ENCODE results near the gene MGST2.

The MGST2 gene

DNA sequence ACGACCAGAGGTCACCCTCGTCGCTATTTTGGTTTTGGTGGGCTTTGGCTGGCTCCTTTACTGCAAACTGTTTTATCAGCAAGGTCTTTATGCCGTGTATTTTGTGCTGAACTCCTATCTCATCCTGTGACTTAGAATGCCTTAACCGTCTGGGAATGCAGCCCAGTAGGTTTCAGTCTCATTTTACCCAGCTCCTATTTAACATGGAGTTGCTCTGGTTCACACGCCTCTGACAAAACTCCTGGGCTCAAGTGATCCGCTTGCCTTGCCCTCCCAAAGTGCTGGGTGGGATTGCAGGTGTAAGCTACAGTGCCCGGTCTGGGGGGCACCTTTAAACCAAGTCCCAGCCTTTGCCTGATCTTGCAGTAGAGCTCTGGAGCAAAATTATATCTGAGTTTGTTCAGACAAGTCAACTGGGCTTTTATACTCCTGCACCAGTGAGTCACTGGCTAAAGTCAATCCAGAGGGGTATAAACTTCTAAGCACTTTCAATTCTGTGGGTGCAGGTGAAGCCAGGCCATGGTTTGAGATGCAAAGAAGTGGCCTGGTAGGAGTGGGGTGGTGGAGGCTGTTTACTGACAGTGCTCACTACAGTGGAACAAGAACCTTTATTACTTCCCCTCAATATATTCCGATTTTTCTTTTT, 50.2 kb downstream of the MGST2 start:
- Histone ChIP-seq H3K9me3 (no peaks in the 10 kb centered on the region), H3K27ac (no peak overlapping the region), H3K4me1 (ENCODE audit: control insufficient read depth in 1 of 2, insufficient read depth in 1 of 2, low read depth in 1 of 2, low read length in 1 of 2) (no peaks in the 10 kb centered on the region), H3K36me3 (peaks cover 21% of the 10 kb centered on the region), H3K27me3 (no peaks in the 10 kb centered on the region), H3K4me3 (ENCODE audit: low read depth in 1 of 2, low read length in 1 of 2) (no peak overlapping the region)
- TF ChIP-seq, protein P1, sequence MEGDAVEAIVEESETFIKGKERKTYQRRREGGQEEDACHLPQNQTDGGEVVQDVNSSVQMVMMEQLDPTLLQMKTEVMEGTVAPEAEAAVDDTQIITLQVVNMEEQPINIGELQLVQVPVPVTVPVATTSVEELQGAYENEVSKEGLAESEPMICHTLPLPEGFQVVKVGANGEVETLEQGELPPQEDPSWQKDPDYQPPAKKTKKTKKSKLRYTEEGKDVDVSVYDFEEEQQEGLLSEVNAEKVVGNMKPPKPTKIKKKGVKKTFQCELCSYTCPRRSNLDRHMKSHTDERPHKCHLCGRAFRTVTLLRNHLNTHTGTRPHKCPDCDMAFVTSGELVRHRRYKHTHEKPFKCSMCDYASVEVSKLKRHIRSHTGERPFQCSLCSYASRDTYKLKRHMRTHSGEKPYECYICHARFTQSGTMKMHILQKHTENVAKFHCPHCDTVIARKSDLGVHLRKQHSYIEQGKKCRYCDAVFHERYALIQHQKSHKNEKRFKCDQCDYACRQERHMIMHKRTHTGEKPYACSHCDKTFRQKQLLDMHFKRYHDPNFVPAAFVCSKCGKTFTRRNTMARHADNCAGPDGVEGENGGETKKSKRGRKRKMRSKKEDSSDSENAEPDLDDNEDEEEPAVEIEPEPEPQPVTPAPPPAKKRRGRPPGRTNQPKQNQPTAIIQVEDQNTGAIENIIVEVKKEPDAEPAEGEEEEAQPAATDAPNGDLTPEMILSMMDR (IDR thresholded peaks at IDR 0.05) = no peak

DNA sequence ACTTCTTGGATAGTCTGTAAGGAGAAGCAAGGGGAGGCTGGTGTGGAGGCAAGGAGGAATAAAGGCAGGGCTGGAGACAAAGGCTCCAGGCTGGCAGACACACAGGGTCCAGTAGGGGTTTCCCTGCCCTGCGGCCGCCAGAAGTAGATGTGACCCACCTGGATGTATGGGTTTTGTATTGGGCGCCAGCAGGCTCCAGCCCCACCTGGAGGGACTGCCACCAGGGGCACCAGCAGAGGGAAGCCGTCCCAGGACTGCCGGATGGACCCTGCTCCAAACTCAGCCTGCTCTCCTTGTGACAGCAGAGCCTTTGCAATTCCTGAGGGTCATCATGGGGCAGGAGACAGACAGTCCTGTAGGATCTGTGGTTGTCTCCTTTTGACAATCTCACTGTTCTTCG, 52.7 kb downstream of the MGST2 start:
- TF ChIP-seq, protein P1 (IDR thresholded peaks at IDR 0.05) = no peak
- peaks cover 21% of the 10 kb centered on the region for H3K36me3 ChIP-seq
- H3K27ac ChIP-seq = no peak overlapping the region
- H3K27me3 ChIP-seq = no peaks in the 10 kb centered on the region
- no peaks in the 10 kb centered on the region for H3K4me1 ChIP-seq (ENCODE audit: control insufficient read depth in 1 of 2, insufficient read depth in 1 of 2, low read depth in 1 of 2, low read length in 1 of 2)
- H3K4me3 ChIP-seq (ENCODE audit: low read depth in 1 of 2, low read length in 1 of 2) = no peak overlapping the region
- H3K9me3 ChIP-seq = no peaks in the 10 kb centered on the region

DNA sequence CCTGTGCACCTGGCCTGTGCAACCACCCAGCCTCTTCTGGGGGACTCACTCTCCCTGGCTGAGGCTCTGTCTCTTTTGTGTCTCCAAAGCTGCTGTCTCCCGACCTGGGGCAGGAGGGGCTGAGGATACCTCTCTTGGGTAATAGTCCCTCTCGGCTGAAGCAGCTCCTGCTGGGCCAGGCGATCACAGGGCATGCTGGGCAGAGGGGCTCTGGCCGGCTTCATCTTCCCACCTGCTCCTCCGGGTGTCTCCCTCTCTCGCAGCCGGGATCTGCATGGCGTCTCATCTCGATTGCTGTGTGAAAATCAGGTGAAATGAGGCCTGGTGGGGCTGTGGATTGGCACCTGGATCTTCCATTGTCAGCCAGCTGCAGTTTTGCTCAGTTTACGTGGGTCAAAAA, 53.2 kb downstream of the MGST2 start:
- Histone ChIP-seq H3K27me3 (no peaks in the 10 kb centered on the region), H3K4me3 (ENCODE audit: low read depth in 1 of 2, low read length in 1 of 2) (no peak overlapping the region), H3K36me3 (peaks cover 21% of the 10 kb centered on the region), H3K4me1 (ENCODE audit: control insufficient read depth in 1 of 2, insufficient read depth in 1 of 2, low read depth in 1 of 2, low read length in 1 of 2) (no peaks in the 10 kb centered on the region), H3K9me3 (no peaks in the 10 kb centered on the region), H3K27ac (no peak overlapping the region)
- TF ChIP-seq, protein P1 (IDR thresholded peaks at IDR 0.05) = no peak

DNA sequence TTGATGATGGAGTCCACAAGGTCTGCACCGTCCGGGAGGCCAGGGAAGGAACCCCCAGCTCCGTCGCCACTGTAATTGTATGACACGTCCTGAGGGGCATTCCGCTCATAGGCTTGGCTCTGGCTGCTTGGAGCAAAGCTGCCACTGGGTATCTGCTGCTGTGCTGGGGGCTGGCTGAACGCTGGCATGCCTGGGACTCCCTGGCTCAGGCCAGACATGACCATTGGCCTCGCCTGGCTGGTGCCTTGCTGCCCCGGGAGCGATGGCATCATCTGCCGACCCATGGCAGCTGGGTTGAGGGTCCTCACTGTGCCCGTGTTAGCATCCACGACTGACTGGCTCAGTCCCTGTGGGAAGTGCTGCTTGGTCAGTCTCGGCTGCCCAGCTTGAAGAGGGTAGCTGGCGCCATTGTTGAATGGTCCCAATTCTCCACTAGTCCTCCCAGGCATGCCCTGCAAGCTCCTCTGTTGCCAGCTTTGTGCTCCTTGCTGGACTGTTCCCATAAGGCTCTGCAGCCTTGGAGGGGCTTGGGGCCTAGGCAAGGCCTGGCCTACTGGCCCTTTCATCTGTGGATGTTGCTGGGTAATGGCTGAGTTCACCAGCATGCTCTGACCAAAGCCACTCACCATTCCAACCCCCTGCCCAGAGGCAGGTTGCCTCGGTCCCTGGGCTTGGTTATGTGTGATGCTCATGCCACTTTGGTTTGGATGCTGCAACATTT, 53.9 kb downstream of the MGST2 start:
- TF ChIP-seq, protein P1 (IDR thresholded peaks at IDR 0.05) = no peak
- Histone ChIP-seq H3K36me3 (peaks cover 21% of the 10 kb centered on the region), H3K4me3 (ENCODE audit: low read depth in 1 of 2, low read length in 1 of 2) (no peak overlapping the region), H3K27ac (no peak overlapping the region), H3K4me1 (ENCODE audit: control insufficient read depth in 1 of 2, insufficient read depth in 1 of 2, low read depth in 1 of 2, low read length in 1 of 2) (no peaks in the 10 kb centered on the region), H3K9me3 (no peaks in the 10 kb centered on the region), H3K27me3 (no peaks in the 10 kb centered on the region)

DNA sequence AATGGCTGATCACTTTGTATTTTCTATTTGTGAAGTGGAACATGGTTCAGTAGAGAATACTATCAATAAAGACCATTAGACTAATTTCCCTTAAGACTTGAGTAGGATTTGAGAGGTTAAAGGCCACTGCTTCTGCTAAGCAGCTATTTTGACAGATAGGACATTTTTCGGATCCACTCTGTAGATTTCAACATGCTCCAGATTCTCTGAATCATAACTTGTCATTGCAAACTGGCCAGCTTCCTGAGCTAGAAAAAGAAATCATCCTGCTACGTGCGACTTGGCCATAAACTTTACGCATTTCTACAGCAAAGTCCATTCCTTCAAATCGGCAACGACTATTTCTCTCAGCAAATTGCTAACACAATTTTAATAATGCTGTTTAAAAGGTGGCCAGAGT, 55.2 kb downstream of the MGST2 start:
- H3K27me3 ChIP-seq = no peaks in the 10 kb centered on the region
- no peaks in the 10 kb centered on the region for H3K9me3 ChIP-seq
- H3K36me3 ChIP-seq = peaks cover 26% of the 10 kb centered on the region
- no peaks in the 10 kb centered on the region for H3K4me1 ChIP-seq (ENCODE audit: control insufficient read depth in 1 of 2, insufficient read depth in 1 of 2, low read depth in 1 of 2, low read length in 1 of 2)
- TF ChIP-seq, protein P1 (IDR thresholded peaks at IDR 0.05) = no peak
- H3K27ac ChIP-seq = no peak overlapping the region
- H3K4me3 ChIP-seq (ENCODE audit: low read depth in 1 of 2, low read length in 1 of 2) = no peak overlapping the region

Measured in neutrophil (primary cell).